HEK293 (cell line): ENCODE results near the gene TIMM17A.

Source experiments
- CTCF ChIA-PET: fragments of 350-600 bp; formaldehyde crosslinking; extraction: SDS; loops from one replicate; lab custom pipeline; 2021; ENCODE audit warnings: antibody characterized with exemption; lab: Yijun Ruan, JAX
- POLR2A ChIA-PET: fragments of 300-600 bp; formaldehyde crosslinking; extraction: SDS; loops from one replicate; lab custom pipeline; 2020; ENCODE audit warnings: antibody characterized with exemption, inconsistent platforms; lab: Yijun Ruan, JAX
- H3K27ac ChIP-seq: fragments of 200-500 bp; sonication (Bioruptor generic); 2 replicates; pipeline ENCODE4 v1.5.1; 2014; ENCODE audit warnings: low read depth, low read length, control low read depth, inconsistent platforms; ENCODE audit errors: extremely low read depth
- H3K36me3 ChIP-seq, 2 experiments: fragments of 200-500 bp in 1 of 2; sonication (Bioruptor generic) in 1 of 2; 1 replicate in 1 of 2; 2 replicates in 1 of 2; pipeline ENCODE4 v1.5.1; 2014 to 2017; ENCODE audit warnings: inconsistent platforms in 2 of 2, low read length in 2 of 2; ENCODE audit not compliant: control insufficient read depth in 2 of 2, insufficient read depth in 1 of 2
- H3K4me1 ChIP-seq: fragments of 200-500 bp; sonication (Bioruptor generic); 2 replicates; pipeline ENCODE4 v1.5.1; 2014; ENCODE audit warnings: mild to moderate bottlenecking, low read length, inconsistent platforms; ENCODE audit not compliant: control insufficient read depth, insufficient read depth
- H3K4me3 ChIP-seq: 2 replicates; pipeline ENCODE4 v1.5.1; 2011; ENCODE audit warnings: low read depth, mild to moderate bottlenecking, control low read depth, low read length, moderate library complexity
- H3K9me3 ChIP-seq: fragments of 200-500 bp; sonication (Bioruptor generic); 2 replicates; pipeline ENCODE4 v1.5.1; 2014; ENCODE audit warnings: low read depth, low read length, inconsistent platforms; ENCODE audit not compliant: control insufficient read depth, insufficient read depth
- AEBP2 ChIP-seq: fragments of 450-650 bp; formaldehyde crosslinking; IDR thresholded peaks from 2 replicates; pipeline ENCODE4 v1.5.1; 2016; ENCODE audit warnings: missing biosample characterization, missing genetic modification characterization, borderline replicate concordance
- BCL11A ChIP-seq: fragments of 450-650 bp; formaldehyde crosslinking; IDR thresholded peaks from 2 replicates; pipeline ENCODE4 v1.5.1; 2016; ENCODE audit warnings: low read depth, missing biosample characterization, missing genetic modification characterization
- BCL11B ChIP-seq: fragments of 450-650 bp; formaldehyde crosslinking; IDR thresholded peaks from 2 replicates; pipeline ENCODE4 v1.5.1; 2016; ENCODE audit warnings: low read depth, missing biosample characterization, missing genetic modification characterization
- FEZF1 ChIP-seq: fragments of 450-650 bp; formaldehyde crosslinking; IDR thresholded peaks from 2 replicates; pipeline ENCODE4 v1.5.1; 2016; ENCODE audit warnings: missing biosample characterization, missing genetic modification characterization
- HOXC10 ChIP-seq: sonication (generic); formaldehyde crosslinking; IDR thresholded peaks from 2 replicates; pipeline ENCODE4 v1.8.1; 2023; ENCODE audit warnings: mild to moderate bottlenecking, missing genetic modification reagents
- KLF16 ChIP-seq: fragments of 450-650 bp; formaldehyde crosslinking; IDR thresholded peaks from 2 replicates; pipeline ENCODE4 v1.5.1; 2017; ENCODE audit warnings: missing biosample characterization, missing genetic modification characterization
- KLF17 ChIP-seq: fragments of 450-650 bp; formaldehyde crosslinking; IDR thresholded peaks from 2 replicates; pipeline ENCODE4 v1.5.1; 2016; ENCODE audit warnings: missing biosample characterization, missing genetic modification characterization
- KLF7 ChIP-seq: fragments of 450-650 bp; formaldehyde crosslinking; IDR thresholded peaks from 2 replicates; pipeline ENCODE4 v1.5.1; 2016; ENCODE audit warnings: missing biosample characterization, missing genetic modification characterization, borderline replicate concordance
- KLF8 ChIP-seq: fragments of 450-650 bp; formaldehyde crosslinking; IDR thresholded peaks from 2 replicates; pipeline ENCODE4 v1.5.1; 2016; ENCODE audit warnings: missing biosample characterization, missing genetic modification characterization
- MEIS1 ChIP-seq: sonication (generic); formaldehyde crosslinking; IDR thresholded peaks from 2 replicates; pipeline ENCODE4 v1.8.1; 2022; ENCODE audit warnings: missing genetic modification reagents, mild to moderate bottlenecking, borderline replicate concordance
- REPIN1 ChIP-seq: fragments of 450-650 bp; formaldehyde crosslinking; IDR thresholded peaks from 2 replicates; pipeline ENCODE4 v1.5.1; 2017; ENCODE audit warnings: missing biosample characterization, missing genetic modification characterization, low read depth
- TRIM28 ChIP-seq: IDR thresholded peaks from 2 replicates; pipeline ENCODE4 v1.6.1; 2011; ENCODE audit warnings: low read length, control low read depth, borderline replicate concordance
- ZBTB26 ChIP-seq: fragments of 450-650 bp; formaldehyde crosslinking; optimal IDR thresholded peaks from 2 replicates; pipeline ENCODE3; 2016; ENCODE audit warnings: missing biosample characterization, mild to moderate bottlenecking, missing genetic modification characterization
- ZBTB8A ChIP-seq: fragments of 450-650 bp; formaldehyde crosslinking; IDR thresholded peaks from 2 replicates; pipeline ENCODE4 v1.5.1; 2016; ENCODE audit warnings: missing biosample characterization, missing genetic modification characterization
- ZNF114 ChIP-seq: fragments of 450-650 bp; formaldehyde crosslinking; IDR thresholded peaks from 2 replicates; pipeline ENCODE4 v1.5.0; 2017; ENCODE audit warnings: missing biosample characterization, missing genetic modification characterization
- ZNF16 ChIP-seq: fragments of 450-650 bp; formaldehyde crosslinking; IDR thresholded peaks from 2 replicates; pipeline ENCODE4 v1.5.1; 2016; ENCODE audit warnings: low read depth, missing biosample characterization, missing genetic modification characterization
- ZNF266 ChIP-seq: fragments of 450-650 bp; formaldehyde crosslinking; IDR thresholded peaks from 2 replicates; pipeline ENCODE4 v1.5.1; 2016; ENCODE audit warnings: missing biosample characterization, missing genetic modification characterization, low read depth
- ZNF292 ChIP-seq: fragments of 450-650 bp; formaldehyde crosslinking; IDR thresholded peaks from 2 replicates; pipeline ENCODE4 v1.5.1; 2016; ENCODE audit warnings: low read depth, missing biosample characterization, missing genetic modification characterization, borderline replicate concordance
- ZNF302 ChIP-seq: fragments of 450-650 bp; formaldehyde crosslinking; IDR thresholded peaks from 2 replicates; pipeline ENCODE4 v1.5.1; 2016; ENCODE audit warnings: missing biosample characterization, missing genetic modification characterization, low read depth
- ZNF324 ChIP-seq: fragments of 450-650 bp; formaldehyde crosslinking; IDR thresholded peaks from 2 replicates; pipeline ENCODE4 v1.5.1; 2016; ENCODE audit warnings: missing biosample characterization, missing genetic modification characterization
- ZNF335 ChIP-seq: fragments of 450-650 bp; formaldehyde crosslinking; conservative IDR thresholded peaks from 2 replicates; pipeline ENCODE4 v1.5.1; 2016; ENCODE audit warnings: missing biosample characterization, missing genetic modification characterization
- ZNF423 ChIP-seq: fragments of 450-650 bp; formaldehyde crosslinking; IDR thresholded peaks from 2 replicates; pipeline ENCODE4 v1.5.1; 2016; ENCODE audit warnings: missing biosample characterization, missing genetic modification characterization
- ZNF426 ChIP-seq: fragments of 450-650 bp; formaldehyde crosslinking; IDR thresholded peaks from 2 replicates; pipeline ENCODE4 v1.5.1; 2017; ENCODE audit warnings: missing biosample characterization, missing genetic modification characterization, mild to moderate bottlenecking, inconsistent platforms, moderate library complexity
- ZNF514 ChIP-seq: fragments of 450-650 bp; formaldehyde crosslinking; IDR thresholded peaks from 2 replicates; pipeline ENCODE4 v1.5.1; 2016; ENCODE audit warnings: missing biosample characterization, missing genetic modification characterization
- ZNF555 ChIP-seq: fragments of 450-650 bp; formaldehyde crosslinking; conservative IDR thresholded peaks from 2 replicates; pipeline ENCODE4 v1.5.1; 2017; ENCODE audit warnings: missing biosample characterization, mild to moderate bottlenecking, missing genetic modification characterization, inconsistent platforms
- ZNF580 ChIP-seq: fragments of 450-650 bp; formaldehyde crosslinking; IDR thresholded peaks from 2 replicates; pipeline ENCODE4 v1.5.1; 2016; ENCODE audit warnings: missing biosample characterization, missing genetic modification characterization
- ZNF624 ChIP-seq: fragments of 450-650 bp; formaldehyde crosslinking; IDR thresholded peaks from 2 replicates; pipeline ENCODE4 v1.5.1; 2017; ENCODE audit warnings: missing biosample characterization, missing genetic modification characterization
- ZNF747 ChIP-seq: fragments of 450-650 bp; formaldehyde crosslinking; IDR thresholded peaks from 2 replicates; pipeline ENCODE4 v1.5.1; 2016; ENCODE audit warnings: missing biosample characterization, missing genetic modification characterization
- ZNF776 ChIP-seq: fragments of 450-650 bp; formaldehyde crosslinking; IDR thresholded peaks from 2 replicates; pipeline ENCODE4 v1.5.0; 2017; ENCODE audit warnings: missing biosample characterization, missing genetic modification characterization, borderline replicate concordance
- ZNF837 ChIP-seq: fragments of 450-650 bp; formaldehyde crosslinking; IDR thresholded peaks from 2 replicates; pipeline ENCODE4 v1.5.1; 2016; ENCODE audit warnings: missing biosample characterization, missing genetic modification characterization
- ZNF843 ChIP-seq: fragments of 450-650 bp; formaldehyde crosslinking; IDR thresholded peaks from 2 replicates; pipeline ENCODE4 v1.5.1; 2016; ENCODE audit warnings: missing biosample characterization, missing genetic modification characterization
- ZSCAN16 ChIP-seq: fragments of 450-650 bp; formaldehyde crosslinking; IDR thresholded peaks from 2 replicates; pipeline ENCODE4 v1.5.1; 2016; ENCODE audit warnings: missing biosample characterization, missing genetic modification characterization
- ZSCAN4 ChIP-seq: fragments of 450-650 bp; formaldehyde crosslinking; IDR thresholded peaks from 2 replicates; pipeline ENCODE4 v1.5.1; 2017; ENCODE audit warnings: missing biosample characterization, missing genetic modification characterization

Gene TIMM17A

GRCh38 chr1:201982623-201983379, 27.5 kb downstream of the TIMM17A start, which contains the start of gene RNPEP (continued):
- TF ChIP-seq BCL11A (tag by site-specific recombination) (no peak), ZBTB26 (tag by site-specific recombination) (peak; percentile 92), FEZF1 (tag by site-specific recombination) (no peak), KLF16 (tag by site-specific recombination) (peak; percentile 73; the same call in 1 of the 2 replicates)

- no peaks in the 10 kb centered on the region for H3K9me3 ChIP-seq
- CTCF ChIA-PET: interaction anchor here (0.7 to 4.5 kb wide), 6 partner anchors 10 to 234 kb away, joined by 3 to 17 read pairs (median 4); no protein-coding TSS in a partner anchor
- peak overlapping the region; percentile 87 for H3K4me3 ChIP-seq
- POLR2A ChIA-PET: interaction anchor here (0.8 to 2.3 kb wide), 5 partner anchors 10 to 87 kb away, joined by 3 to 10 read pairs (median 5); partner anchors contain the start of genes LMOD1 and TIMM17A
- peaks cover under 1 to 4% of the 10 kb centered on the region in 2 experiments; a peak in 2 of 3 replicates for H3K36me3 ChIP-seq
- peak overlapping the region; percentile 96 for H3K27ac ChIP-seq
- no peaks in the 10 kb centered on the region for H3K4me1 ChIP-seq
- no peak for TF ChIP-seq BCL11A (tag by site-specific recombination)
- TF ChIP-seq ZNF335 (tag by site-specific recombination): peak; percentile 97
- TF ChIP-seq ZNF302 (tag by site-specific recombination): no peak
- TF ChIP-seq ZNF16 (tag by site-specific recombination): no peak
- TF ChIP-seq ZNF555 (tag by site-specific recombination): no peak
- TF ChIP-seq AEBP2 (tag by site-specific recombination): no peak
- no peak for TF ChIP-seq ZNF292 (tag by site-specific recombination)
- TF ChIP-seq KLF7 (tag by site-specific recombination): no peak
- no peak for TF ChIP-seq ZNF776
- no peak; the same call in 1 of the 2 replicates for TF ChIP-seq ZNF843
- no peak for TF ChIP-seq ZNF747 (tag by site-specific recombination)
- TF ChIP-seq ZNF423 (tag by site-specific recombination): no peak
- no peak for TF ChIP-seq REPIN1 (tag by site-specific recombination)
- no peak for TF ChIP-seq ZSCAN16 (tag by site-specific recombination)
- TF ChIP-seq ZNF266 (tag by site-specific recombination): no peak
- no peak for TF ChIP-seq ZNF426 (tag by site-specific recombination)
- no peak for TF ChIP-seq ZNF324
- no peak for TF ChIP-seq ZNF114 (tag by site-specific recombination)
- no peak for TF ChIP-seq TRIM28
- TF ChIP-seq ZNF514 (tag by site-specific recombination): no peak
- no peak for TF ChIP-seq ZNF624 (tag by site-specific recombination)
- TF ChIP-seq ZBTB8A: no peak
- no peak for TF ChIP-seq MEIS1
- no peak for TF ChIP-seq ZNF837
- TF ChIP-seq HOXC10: no peak
- no peak for TF ChIP-seq BCL11B (tag by site-specific recombination)
- no peak for TF ChIP-seq KLF17 (tag by site-specific recombination)
- TF ChIP-seq KLF8 (tag by site-specific recombination): 0 out of 2 replicates have a peak, but pooled peaks have one; percentile 17
- TF ChIP-seq ZNF580 (tag by site-specific recombination): no peak
- TF ChIP-seq ZSCAN4 (tag by site-specific recombination): no peak
These were observed 28.1 kb downstream of the TIMM17A start for GRCh38 chr1:201983380-201983805.
